Measurements from ENCODE around the gene JMJD7.

Gene JMJD7

DNA sequence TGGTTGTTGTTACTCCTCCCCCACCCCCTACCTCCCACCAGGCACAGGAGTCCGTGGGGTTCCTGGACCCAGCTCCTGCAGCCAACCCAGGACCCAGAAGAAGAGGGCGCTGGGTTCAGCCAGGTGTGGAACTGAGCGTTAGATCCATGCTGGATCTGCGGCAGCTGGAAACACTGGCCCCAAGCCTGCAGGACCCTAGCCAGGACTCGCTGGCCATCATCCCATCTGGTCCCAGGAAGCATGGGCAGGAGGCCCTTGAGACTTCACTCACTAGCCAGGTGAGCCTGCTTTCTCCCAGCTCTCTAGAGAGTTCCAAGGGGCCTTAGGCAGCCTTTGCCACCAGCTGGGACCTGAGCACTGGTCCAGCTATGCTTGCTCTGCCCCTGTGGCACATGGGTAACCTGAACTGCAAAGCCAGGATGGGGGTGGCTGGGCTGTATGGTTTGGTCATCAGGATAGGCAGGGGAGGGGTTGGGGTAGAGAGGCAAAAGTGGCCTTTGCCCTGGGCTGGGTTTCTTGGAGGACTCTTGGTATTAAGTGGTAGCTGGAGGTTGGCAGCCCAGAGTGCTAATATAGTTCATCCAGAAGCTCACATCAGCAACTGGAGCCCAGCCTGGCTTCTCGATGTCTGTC lies 7.0 kb upstream of the JMJD7 start:
- ATAC-seq = no peak
- TF ChIP-seq TOX (CRISPR knock-in tag; IDR thresholded peaks at IDR 0.05; ENCODE audit: borderline replicate concordance) (no peak), OSR1 (CRISPR knock-in tag; IDR thresholded peaks at IDR 0.05) (no peak), ZFP30 (CRISPR knock-in tag; IDR thresholded peaks at IDR 0.05) (no peak), ESRRG (CRISPR knock-in tag; IDR thresholded peaks at IDR 0.05) (no peak)
- TF ChIP-seq, protein P1, sequence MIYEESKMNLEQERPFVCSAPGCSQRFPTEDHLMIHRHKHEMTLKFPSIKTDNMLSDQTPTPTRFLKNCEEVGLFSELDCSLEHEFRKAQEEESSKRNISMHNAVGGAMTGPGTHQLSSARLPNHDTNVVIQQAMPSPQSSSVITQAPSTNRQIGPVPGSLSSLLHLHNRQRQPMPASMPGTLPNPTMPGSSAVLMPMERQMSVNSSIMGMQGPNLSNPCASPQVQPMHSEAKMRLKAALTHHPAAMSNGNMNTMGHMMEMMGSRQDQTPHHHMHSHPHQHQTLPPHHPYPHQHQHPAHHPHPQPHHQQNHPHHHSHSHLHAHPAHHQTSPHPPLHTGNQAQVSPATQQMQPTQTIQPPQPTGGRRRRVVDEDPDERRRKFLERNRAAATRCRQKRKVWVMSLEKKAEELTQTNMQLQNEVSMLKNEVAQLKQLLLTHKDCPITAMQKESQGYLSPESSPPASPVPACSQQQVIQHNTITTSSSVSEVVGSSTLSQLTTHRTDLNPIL (CRISPR knock-in tag; IDR thresholded peaks at IDR 0.05; ENCODE audit: low read depth) = no peak

DNA sequence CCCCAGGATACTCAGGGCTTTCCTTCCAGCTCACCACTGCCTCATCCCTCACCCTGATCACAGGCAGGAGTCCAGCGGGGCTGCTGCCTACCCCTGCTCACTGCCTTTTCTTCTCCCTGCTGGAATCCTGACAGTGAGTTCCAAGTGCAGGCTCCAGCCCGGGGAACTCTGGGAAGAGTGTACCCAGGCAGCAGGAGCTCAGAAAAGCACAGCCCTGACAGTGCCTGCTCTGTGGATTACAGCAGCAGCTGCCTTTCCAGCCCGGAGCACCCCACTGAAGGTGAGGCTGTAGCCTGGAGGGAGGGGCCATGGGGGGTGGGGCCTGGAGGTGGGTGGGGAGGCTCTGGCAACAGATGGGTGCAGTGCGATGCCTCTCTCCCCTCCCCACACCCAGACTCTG lies 6.1 kb upstream of the JMJD7 start:
- TF ChIP-seq SNAI2 (CRISPR knock-in tag; IDR thresholded peaks at IDR 0.05) (no peak), ZFP3 (CRISPR knock-in tag; IDR thresholded peaks at IDR 0.05) (no peak), BACH2 (CRISPR knock-in tag; IDR thresholded peaks at IDR 0.05; ENCODE audit: borderline replicate concordance) (no peak), OSR1 (CRISPR knock-in tag; IDR thresholded peaks at IDR 0.05) (no peak), ZNF565 (CRISPR knock-in tag; conservative IDR thresholded peaks at IDR 0.05; ENCODE audit: low read depth) (no peak), TCF4 (CRISPR knock-in tag; IDR thresholded peaks at IDR 0.05; ENCODE audit: borderline replicate concordance) (no peak), ZC3H10 (CRISPR knock-in tag; IDR thresholded peaks at IDR 0.05) (no peak), ZFP30 (CRISPR knock-in tag; IDR thresholded peaks at IDR 0.05) (no peak), PPARA (CRISPR knock-in tag; IDR thresholded peaks at IDR 0.05; ENCODE audit: borderline replicate concordance) (no peak)
- TF ChIP-seq, protein P2, sequence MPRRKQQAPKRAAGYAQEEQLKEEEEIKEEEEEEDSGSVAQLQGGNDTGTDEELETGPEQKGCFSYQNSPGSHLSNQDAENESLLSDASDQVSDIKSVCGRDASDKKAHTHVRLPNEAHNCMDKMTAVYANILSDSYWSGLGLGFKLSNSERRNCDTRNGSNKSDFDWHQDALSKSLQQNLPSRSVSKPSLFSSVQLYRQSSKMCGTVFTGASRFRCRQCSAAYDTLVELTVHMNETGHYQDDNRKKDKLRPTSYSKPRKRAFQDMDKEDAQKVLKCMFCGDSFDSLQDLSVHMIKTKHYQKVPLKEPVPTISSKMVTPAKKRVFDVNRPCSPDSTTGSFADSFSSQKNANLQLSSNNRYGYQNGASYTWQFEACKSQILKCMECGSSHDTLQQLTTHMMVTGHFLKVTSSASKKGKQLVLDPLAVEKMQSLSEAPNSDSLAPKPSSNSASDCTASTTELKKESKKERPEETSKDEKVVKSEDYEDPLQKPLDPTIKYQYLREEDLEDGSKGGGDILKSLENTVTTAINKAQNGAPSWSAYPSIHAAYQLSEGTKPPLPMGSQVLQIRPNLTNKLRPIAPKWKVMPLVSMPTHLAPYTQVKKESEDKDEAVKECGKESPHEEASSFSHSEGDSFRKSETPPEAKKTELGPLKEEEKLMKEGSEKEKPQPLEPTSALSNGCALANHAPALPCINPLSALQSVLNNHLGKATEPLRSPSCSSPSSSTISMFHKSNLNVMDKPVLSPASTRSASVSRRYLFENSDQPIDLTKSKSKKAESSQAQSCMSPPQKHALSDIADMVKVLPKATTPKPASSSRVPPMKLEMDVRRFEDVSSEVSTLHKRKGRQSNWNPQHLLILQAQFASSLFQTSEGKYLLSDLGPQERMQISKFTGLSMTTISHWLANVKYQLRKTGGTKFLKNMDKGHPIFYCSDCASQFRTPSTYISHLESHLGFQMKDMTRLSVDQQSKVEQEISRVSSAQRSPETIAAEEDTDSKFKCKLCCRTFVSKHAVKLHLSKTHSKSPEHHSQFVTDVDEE (CRISPR knock-in tag; IDR thresholded peaks at IDR 0.05) = no peak
- TF ChIP-seq, protein P3, sequence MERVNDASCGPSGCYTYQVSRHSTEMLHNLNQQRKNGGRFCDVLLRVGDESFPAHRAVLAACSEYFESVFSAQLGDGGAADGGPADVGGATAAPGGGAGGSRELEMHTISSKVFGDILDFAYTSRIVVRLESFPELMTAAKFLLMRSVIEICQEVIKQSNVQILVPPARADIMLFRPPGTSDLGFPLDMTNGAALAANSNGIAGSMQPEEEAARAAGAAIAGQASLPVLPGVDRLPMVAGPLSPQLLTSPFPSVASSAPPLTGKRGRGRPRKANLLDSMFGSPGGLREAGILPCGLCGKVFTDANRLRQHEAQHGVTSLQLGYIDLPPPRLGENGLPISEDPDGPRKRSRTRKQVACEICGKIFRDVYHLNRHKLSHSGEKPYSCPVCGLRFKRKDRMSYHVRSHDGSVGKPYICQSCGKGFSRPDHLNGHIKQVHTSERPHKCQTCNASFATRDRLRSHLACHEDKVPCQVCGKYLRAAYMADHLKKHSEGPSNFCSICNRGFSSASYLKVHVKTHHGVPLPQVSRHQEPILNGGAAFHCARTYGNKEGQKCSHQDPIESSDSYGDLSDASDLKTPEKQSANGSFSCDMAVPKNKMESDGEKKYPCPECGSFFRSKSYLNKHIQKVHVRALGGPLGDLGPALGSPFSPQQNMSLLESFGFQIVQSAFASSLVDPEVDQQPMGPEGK (CRISPR knock-in tag; IDR thresholded peaks at IDR 0.05; ENCODE audit: borderline replicate concordance) = no peak

DNA sequence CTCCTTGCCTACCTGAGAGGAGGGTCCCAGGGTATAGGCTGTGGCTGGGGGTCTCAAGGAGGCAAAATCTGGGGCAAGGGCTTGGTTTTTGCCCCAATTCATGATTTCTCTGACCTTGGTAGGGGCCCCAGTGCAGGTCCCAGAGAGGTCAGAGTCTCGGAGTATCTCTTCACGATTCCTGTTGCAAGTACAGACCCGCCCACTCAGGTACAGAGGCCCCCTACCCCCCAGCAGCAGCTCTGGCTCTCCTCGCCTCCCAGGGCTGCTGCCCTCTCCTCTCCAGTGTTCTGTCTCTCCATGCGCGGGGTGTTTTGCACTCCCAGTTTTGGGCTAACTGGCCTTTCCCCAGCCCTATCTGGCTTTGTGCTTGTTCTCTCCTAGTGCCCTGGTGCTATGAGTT lies 5.4 kb upstream of the JMJD7 start:
- ATAC-seq = no peak
- TF ChIP-seq TCF4 (CRISPR knock-in tag; IDR thresholded peaks at IDR 0.05; ENCODE audit: borderline replicate concordance) (no peak), TOX (CRISPR knock-in tag; IDR thresholded peaks at IDR 0.05; ENCODE audit: borderline replicate concordance) (no peak), ZC3H10 (CRISPR knock-in tag; IDR thresholded peaks at IDR 0.05) (no peak)

More for the DNA sequence above, 6.1 kb upstream of the JMJD7 start:
- no peak for ATAC-seq

DNA sequence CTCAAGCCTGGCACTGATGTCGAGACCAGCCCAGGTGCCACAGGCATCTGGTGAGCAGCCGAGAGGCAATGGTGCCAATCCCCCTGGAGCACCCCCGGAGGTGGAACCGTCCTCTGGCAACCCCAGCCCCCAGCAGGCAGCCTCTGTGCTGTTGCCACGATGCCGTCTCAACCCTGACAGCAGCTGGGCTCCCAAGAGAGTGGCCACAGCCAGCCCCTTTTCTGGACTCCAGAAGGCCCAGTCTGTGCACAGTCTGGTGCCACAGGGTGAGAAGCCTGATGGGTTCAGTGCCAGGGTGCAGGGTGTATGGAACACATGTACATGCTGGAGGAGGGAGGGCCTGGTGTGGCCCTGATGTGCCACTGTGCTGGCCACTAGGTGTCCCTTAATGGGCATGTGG lies 4.9 kb upstream of the JMJD7 start:
- ATAC-seq = no peak
- TF ChIP-seq, protein P4, sequence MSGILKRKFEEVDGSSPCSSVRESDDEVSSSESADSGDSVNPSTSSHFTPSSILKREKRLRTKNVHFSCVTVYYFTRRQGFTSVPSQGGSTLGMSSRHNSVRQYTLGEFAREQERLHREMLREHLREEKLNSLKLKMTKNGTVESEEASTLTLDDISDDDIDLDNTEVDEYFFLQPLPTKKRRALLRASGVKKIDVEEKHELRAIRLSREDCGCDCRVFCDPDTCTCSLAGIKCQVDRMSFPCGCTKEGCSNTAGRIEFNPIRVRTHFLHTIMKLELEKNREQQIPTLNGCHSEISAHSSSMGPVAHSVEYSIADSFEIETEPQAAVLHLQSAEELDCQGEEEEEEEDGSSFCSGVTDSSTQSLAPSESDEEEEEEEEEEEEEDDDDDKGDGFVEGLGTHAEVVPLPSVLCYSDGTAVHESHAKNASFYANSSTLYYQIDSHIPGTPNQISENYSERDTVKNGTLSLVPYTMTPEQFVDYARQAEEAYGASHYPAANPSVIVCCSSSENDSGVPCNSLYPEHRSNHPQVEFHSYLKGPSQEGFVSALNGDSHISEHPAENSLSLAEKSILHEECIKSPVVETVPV (CRISPR knock-in tag; IDR thresholded peaks at IDR 0.05) = no peak
- TF ChIP-seq, protein P5, sequence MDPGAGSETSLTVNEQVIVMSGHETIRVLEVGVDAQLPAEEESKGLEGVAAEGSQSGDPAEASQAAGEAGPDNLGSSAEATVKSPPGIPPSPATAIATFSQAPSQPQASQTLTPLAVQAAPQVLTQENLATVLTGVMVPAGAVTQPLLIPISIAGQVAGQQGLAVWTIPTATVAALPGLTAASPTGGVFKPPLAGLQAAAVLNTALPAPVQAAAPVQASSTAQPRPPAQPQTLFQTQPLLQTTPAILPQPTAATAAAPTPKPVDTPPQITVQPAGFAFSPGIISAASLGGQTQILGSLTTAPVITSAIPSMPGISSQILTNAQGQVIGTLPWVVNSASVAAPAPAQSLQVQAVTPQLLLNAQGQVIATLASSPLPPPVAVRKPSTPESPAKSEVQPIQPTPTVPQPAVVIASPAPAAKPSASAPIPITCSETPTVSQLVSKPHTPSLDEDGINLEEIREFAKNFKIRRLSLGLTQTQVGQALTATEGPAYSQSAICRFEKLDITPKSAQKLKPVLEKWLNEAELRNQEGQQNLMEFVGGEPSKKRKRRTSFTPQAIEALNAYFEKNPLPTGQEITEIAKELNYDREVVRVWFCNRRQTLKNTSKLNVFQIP (CRISPR knock-in tag; IDR thresholded peaks at IDR 0.05; ENCODE audit: borderline replicate concordance, low read depth) = no peak
- TF ChIP-seq OSR1 (CRISPR knock-in tag; IDR thresholded peaks at IDR 0.05) (no peak), BACH2 (CRISPR knock-in tag; IDR thresholded peaks at IDR 0.05; ENCODE audit: borderline replicate concordance) (no peak), SNAI2 (CRISPR knock-in tag; IDR thresholded peaks at IDR 0.05) (no peak), ZC3H10 (CRISPR knock-in tag; IDR thresholded peaks at IDR 0.05) (no peak), RARB (CRISPR knock-in tag; IDR thresholded peaks at IDR 0.05) (no peak), ISL1 (CRISPR knock-in tag; IDR thresholded peaks at IDR 0.05) (no peak), ESRRG (CRISPR knock-in tag; IDR thresholded peaks at IDR 0.05) (no peak), ZNF565 (CRISPR knock-in tag; conservative IDR thresholded peaks at IDR 0.05; ENCODE audit: low read depth) (no peak), ZNF8 (CRISPR knock-in tag; IDR thresholded peaks at IDR 0.05) (no peak), GLIS3 (CRISPR knock-in tag; IDR thresholded peaks at IDR 0.05) (no peak), TCF4 (CRISPR knock-in tag; IDR thresholded peaks at IDR 0.05; ENCODE audit: borderline replicate concordance) (no peak)
